ENCODE data around the gene POLDIP2. TPM values are rescaled to one million over a fixed set of nuclear protein-coding genes. Genes with fewer than 3 reads are reported as not detected.

The POLDIP2 gene
- total and polyA plus RNA-seq, 2 of the 13 experiments (the other 11 are each of a cell fraction or from before 2014, with no cell fraction given): 85.9 to 114 TPM

- TF ChIP-seq ZNF800 (CRISPR knock-in tag; IDR thresholded peaks at IDR 0.05) (no peak), PHB2 (IDR thresholded peaks at IDR 0.05; ENCODE audit: partially characterized antibody) (no peak)
These were observed 40.0 kb downstream of the POLDIP2 start (continued) for GRCh38 chr17:28317099-28317965.

GRCh38 chr17:28315846-28316705 is 41.3 kb downstream of the POLDIP2 start:
- H3K9me3 ChIP-seq (ENCODE audit: low read length): no peaks in the 10 kb centered on the region
- WGBS (ENCODE audit: low lambda C conversion rate): 68% methylated on average over 4 of the region's 4 CpGs
- intact Hi-C loops (cut with micrococcal nuclease; ENCODE audit: unreplicated experiment): no loop called here
- peaks cover 27% of the 10 kb centered on the region for H3K79me2 ChIP-seq (ENCODE audit: insufficient read depth, low read length)
- no TSS peak for BruUV-seq (replicated peaks)
- H3K27ac ChIP-seq (ENCODE audit: extremely low read length, insufficient read depth, low read length): no peak overlapping the region
- ChIA-PET POLR2A (interaction anchor here (5.8 kb wide), 1 partner anchor 20 kb away, joined by 41 read pairs; the partner anchor contains the start of genes IFT20 and TNFAIP1), CTCF (ENCODE audit: low intra/inter-chr PET ratio, low total read pairs) (no interaction called here)
- H3K4me1 ChIP-seq (ENCODE audit: insufficient read depth, low read length): peaks cover 33% of the 10 kb centered on the region
- TF ChIP-seq MAFK (conservative IDR thresholded peaks at IDR 0.05 in 1 of 2, IDR thresholded peaks at IDR 0.05 in 1 of 2; ENCODE audit: low read length in 2 of 2): peak; percentile 28 to 64; a peak in 3 of 4 replicates
- TF ChIP-seq ZNF121 (CRISPR knock-in tag; IDR thresholded peaks at IDR 0.05): peak; percentile 83
- TF ChIP-seq ZNF770 (CRISPR knock-in tag; IDR thresholded peaks at IDR 0.05): peak; percentile 59; the same call in 1 of the 2 replicates
- no peak for TF ChIP-seq NR1H2 (CRISPR knock-in tag; IDR thresholded peaks at IDR 0.05; ENCODE audit: borderline replicate concordance, low read depth)
- TF ChIP-seq MAFF (IDR thresholded peaks at IDR 0.05; ENCODE audit: low read depth, low read length): peak; percentile 45; the same call in 1 of the 2 replicates
- no peak for TF ChIP-seq CBX2 (IDR thresholded peaks at IDR 0.05; ENCODE audit: low read depth, low read length)
- no peak for TF ChIP-seq CBX2 (CRISPR knock-in tag; IDR thresholded peaks at IDR 0.05; ENCODE audit: low read depth)
- H4K20me1 ChIP-seq (ENCODE audit: insufficient read depth, low read length): peaks cover 4% of the 10 kb centered on the region; the same call in 1 of the 2 replicates
- no peak overlapping the region for H3K4me3 ChIP-seq (replicated peaks in 1 of 3; ENCODE audit: insufficient read depth in 1 of 3, low read depth in 2 of 3, low read length in 3 of 3)
- no peak overlapping the region for H3K9ac ChIP-seq (ENCODE audit: insufficient read depth, low read depth, low read length)
- no peaks in the 10 kb centered on the region; a peak in 1 of 5 replicates for H3K27me3 ChIP-seq (ENCODE audit: control insufficient read depth in 1 of 2, insufficient read depth in 2 of 2, low read length in 2 of 2)
- no peak overlapping the region for H2AFZ ChIP-seq (ENCODE audit: low read length)
- FAIRE-seq (no peak), DNase-seq (ENCODE audit: low spot score) (no peak), ATAC-seq (no peak)
- no peaks in the 10 kb centered on the region; a peak in 1 of 5 replicates for H3K36me3 ChIP-seq (replicated peaks in 1 of 2; ENCODE audit: control insufficient read depth in 1 of 2, insufficient read depth in 2 of 2, low read length in 2 of 2)
- H3K4me2 ChIP-seq (ENCODE audit: low read depth, low read length): no peak overlapping the region
- in situ Hi-C loops (cut with HindIII; ENCODE audit: extremely low pct_ligation_motif_present, low pct_unique_long_range_greater_than_20kb): loop anchor here (25.0 kb wide), 1 partner anchor 279 kb away; the partner anchor contains the start of gene NLK
